ENCODE measurements around the gene OS9.
"Not testable (repeated sequence)": the region's sequence is repeated elsewhere in the genome, so short reads cannot be mapped to it uniquely, and the experiment has no call there.

The OS9 gene

DNA sequence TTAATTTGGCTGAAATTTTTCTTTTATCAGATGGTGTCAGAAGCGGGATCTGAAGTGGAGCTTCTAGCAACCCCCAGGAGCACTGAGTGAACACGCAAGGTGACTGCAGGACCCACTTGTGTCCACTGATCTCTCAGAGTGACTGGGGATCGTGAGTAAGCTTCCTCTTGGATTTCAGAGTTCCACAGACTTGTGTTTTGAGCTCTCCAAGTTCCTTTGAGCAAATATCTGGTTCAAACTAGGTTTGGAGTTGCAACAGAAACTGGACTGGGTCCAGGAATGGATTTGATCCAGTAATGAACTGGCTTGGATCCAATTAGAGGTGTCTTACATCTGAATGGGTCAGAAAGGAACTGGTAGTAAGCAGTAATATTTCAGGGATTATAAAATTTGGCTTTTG, 36.2 kb upstream of the OS9 start:
- H3K36me3 ChIP-seq (ENCODE audit: control insufficient read depth, insufficient read depth, low read length) = no peaks in the 10 kb centered on the region
- DNase-seq (ENCODE audit: extremely low read depth, insufficient read length) = no peak
- TF ChIP-seq, protein P1, sequence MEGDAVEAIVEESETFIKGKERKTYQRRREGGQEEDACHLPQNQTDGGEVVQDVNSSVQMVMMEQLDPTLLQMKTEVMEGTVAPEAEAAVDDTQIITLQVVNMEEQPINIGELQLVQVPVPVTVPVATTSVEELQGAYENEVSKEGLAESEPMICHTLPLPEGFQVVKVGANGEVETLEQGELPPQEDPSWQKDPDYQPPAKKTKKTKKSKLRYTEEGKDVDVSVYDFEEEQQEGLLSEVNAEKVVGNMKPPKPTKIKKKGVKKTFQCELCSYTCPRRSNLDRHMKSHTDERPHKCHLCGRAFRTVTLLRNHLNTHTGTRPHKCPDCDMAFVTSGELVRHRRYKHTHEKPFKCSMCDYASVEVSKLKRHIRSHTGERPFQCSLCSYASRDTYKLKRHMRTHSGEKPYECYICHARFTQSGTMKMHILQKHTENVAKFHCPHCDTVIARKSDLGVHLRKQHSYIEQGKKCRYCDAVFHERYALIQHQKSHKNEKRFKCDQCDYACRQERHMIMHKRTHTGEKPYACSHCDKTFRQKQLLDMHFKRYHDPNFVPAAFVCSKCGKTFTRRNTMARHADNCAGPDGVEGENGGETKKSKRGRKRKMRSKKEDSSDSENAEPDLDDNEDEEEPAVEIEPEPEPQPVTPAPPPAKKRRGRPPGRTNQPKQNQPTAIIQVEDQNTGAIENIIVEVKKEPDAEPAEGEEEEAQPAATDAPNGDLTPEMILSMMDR (IDR thresholded peaks at IDR 0.05; ENCODE audit: insufficient read depth, low read length, poor library complexity, severe bottlenecking) = no peak
- H3K4me3 ChIP-seq (replicated peaks; ENCODE audit: low read depth, low read length) = no peak overlapping the region
- H3K27me3 ChIP-seq (replicated peaks; ENCODE audit: control insufficient read depth, insufficient read depth, low read length) = no peaks in the 10 kb centered on the region

DNA sequence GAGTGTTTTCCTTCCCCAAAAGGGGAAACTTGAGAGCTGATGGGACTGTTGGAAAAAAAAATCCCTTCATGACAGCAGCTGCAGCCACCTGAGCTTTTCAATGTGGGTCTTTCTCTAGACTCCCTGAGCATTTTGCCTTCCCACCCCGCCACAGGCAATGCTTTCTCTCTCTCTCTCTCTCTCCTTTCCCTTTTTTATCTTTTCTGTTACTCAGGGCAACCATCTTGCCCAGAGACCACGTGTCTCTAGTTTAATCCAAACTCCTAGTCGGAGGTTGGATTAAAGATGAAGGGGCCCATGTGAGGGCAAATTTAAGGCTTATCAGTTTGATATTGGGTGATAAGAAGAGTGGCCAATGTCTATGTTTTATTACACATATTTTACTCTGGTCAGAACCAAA, 35.0 kb upstream of the OS9 start:
- H3K27me3 ChIP-seq (replicated peaks; ENCODE audit: control insufficient read depth, insufficient read depth, low read length) = no peaks in the 10 kb centered on the region

DNA sequence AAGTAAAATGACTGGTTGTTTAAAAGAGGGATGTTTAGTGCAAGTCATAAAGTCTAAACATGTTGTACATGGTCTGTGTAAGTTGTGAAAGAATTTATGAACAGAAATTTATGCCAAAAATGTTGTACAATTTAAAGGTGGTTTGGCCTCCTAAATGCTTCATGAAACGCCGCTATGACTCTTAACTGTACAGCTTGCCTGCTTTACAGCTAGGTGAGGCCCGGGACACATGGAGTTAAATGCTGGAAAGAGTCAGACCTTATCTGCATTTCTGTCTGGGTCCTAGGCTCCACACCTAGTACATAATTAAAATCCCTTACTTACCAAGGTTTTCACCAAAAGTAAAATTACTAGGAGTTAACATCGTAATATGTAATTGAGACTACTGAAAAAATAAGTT, 32.6 kb upstream of the OS9 start:
- Histone ChIP-seq H3K36me3 (ENCODE audit: control insufficient read depth, insufficient read depth, low read length) (no peaks in the 10 kb centered on the region), H3K4me3 (replicated peaks; ENCODE audit: low read depth, low read length) (no peak overlapping the region), H3K27me3 (replicated peaks; ENCODE audit: control insufficient read depth, insufficient read depth, low read length) (no peaks in the 10 kb centered on the region)
- TF ChIP-seq, protein P1 (IDR thresholded peaks at IDR 0.05; ENCODE audit: insufficient read depth, low read length, poor library complexity, severe bottlenecking) = no peak
- DNase-seq (ENCODE audit: extremely low read depth, insufficient read length) = no peak

More for the DNA sequence above, 35.0 kb upstream of the OS9 start:
- H3K4me3 ChIP-seq (replicated peaks; ENCODE audit: low read depth, low read length) = no peak overlapping the region
- no peaks in the 10 kb centered on the region for H3K36me3 ChIP-seq (ENCODE audit: control insufficient read depth, insufficient read depth, low read length)
- no peak for DNase-seq (ENCODE audit: extremely low read depth, insufficient read length)
- TF ChIP-seq, protein P1 (IDR thresholded peaks at IDR 0.05; ENCODE audit: insufficient read depth, low read length, poor library complexity, severe bottlenecking) = no peak

DNA sequence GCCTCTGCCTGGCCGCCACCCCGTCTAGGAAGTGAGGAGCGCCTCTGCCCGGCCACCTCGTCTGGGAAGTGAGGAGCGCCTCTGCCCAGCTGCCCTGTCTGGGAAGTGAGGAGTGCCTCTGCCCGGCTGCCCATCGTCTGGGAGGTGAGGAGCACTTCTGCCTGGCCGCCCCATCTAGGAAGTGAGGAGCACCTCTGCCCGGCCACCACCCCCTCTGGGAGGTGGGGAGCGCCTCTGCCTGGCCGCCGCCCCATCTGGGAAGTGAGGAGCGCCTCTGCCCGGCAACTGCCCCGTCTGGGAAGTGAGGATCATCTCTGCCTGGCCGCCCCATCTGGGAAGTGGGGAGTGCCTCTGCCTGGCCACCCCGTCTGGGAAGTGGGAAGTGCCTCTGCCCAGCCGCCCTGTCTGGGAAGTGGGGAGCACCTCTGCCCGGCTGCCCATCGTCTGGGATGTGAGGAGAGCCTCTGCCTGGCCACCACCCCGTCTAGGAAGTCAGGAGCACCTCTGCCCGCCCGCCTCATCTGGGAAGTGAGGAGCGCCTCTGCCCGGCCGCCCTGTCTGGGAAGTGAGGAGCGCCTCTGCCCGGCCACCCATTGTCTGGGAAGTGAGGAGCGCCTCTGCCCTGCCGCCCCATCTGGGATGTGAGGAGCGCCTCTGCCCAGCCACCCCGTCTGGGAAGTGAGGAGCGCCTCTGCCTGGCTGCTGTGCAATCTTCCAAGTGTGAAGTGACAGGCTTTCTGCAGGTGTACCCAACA, 28.7 kb upstream of the OS9 start:
- H3K4me3 ChIP-seq (replicated peaks; ENCODE audit: low read depth, low read length); DNase-seq (ENCODE audit: extremely low read depth, insufficient read length); H3K27me3 ChIP-seq (replicated peaks; ENCODE audit: control insufficient read depth, insufficient read depth, low read length); H3K36me3 ChIP-seq (ENCODE audit: control insufficient read depth, insufficient read depth, low read length): not testable (repeated sequence)

DNA sequence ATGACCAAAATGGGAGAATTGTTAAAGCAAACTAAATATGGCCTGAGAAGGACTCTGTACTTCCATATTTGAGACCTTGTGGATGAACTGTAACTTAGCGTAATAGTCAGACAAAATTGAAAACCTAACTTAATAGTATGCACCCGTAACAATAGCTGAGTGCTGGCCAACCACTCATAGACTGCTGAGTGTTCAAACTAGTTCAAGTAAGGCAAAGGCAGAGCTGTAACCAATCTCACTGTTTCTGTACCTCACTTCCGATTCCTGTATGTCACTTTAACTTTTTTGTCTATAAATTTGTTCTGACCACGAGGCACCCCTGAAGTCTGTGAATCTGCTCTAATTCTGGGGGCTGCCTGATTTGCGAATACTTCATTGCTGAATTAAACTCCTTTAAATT, 27.0 kb upstream of the OS9 start:
- Histone ChIP-seq H3K36me3 (ENCODE audit: control insufficient read depth, insufficient read depth, low read length) (no peaks in the 10 kb centered on the region), H3K4me3 (replicated peaks; ENCODE audit: low read depth, low read length) (no peak overlapping the region), H3K27me3 (replicated peaks; ENCODE audit: control insufficient read depth, insufficient read depth, low read length) (no peaks in the 10 kb centered on the region)
- DNase-seq (ENCODE audit: extremely low read depth, insufficient read length) = no peak
- TF ChIP-seq, protein P1 (IDR thresholded peaks at IDR 0.05; ENCODE audit: insufficient read depth, low read length, poor library complexity, severe bottlenecking) = no peak

DNA sequence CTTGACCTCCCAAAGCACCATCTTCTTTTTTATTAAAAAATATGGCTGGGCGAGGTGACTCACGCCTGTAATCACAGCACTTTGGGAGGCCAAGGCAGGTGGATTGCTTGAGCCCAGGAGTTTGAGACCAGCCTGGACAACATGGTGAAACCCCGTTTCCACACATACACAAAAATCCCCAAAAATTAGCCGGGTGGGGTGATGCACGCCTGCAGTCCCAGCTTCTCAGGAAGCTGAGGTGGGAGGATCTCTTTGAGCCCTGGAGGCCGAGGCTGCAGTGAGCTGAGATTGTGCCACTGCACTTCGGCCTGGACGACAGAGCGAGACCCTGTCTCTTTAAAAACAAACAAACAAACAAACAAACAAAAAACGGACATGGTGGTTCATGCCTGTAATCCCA, 24.2 kb upstream of the OS9 start:
- H3K27me3 ChIP-seq (replicated peaks; ENCODE audit: control insufficient read depth, insufficient read depth, low read length); H3K36me3 ChIP-seq (ENCODE audit: control insufficient read depth, insufficient read depth, low read length); H3K4me3 ChIP-seq (replicated peaks; ENCODE audit: low read depth, low read length); DNase-seq (ENCODE audit: extremely low read depth, insufficient read length): not testable (repeated sequence)

DNA sequence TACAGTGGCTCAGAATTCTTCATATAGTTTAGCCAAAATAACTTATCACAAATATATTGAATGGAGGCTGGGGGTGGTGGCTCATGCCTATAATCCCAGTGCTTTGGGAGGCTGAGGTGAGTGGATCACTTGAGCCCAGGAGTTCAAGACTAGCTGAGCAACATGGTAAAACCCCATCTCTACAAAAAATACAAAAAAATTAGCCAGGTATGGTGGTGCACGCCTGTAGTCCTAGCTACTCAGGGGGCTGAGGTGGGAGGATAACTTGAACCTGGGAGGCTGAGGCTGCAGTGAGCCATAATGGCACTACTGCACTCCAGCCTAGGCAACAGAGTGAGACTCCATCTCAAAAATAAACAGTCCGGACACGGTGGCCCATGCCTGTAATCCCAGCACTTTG, 22.1 kb upstream of the OS9 start:
- not testable (repeated sequence) for H3K4me3 ChIP-seq (replicated peaks; ENCODE audit: low read depth, low read length); H3K36me3 ChIP-seq (ENCODE audit: control insufficient read depth, insufficient read depth, low read length); H3K27me3 ChIP-seq (replicated peaks; ENCODE audit: control insufficient read depth, insufficient read depth, low read length); DNase-seq (ENCODE audit: extremely low read depth, insufficient read length)

Measured in GM06990 (cell line).